Endothelial cell (in vitro differentiated cells): Measurements from ENCODE around the gene OR2F2. TPM values are rescaled to one million over a fixed set of nuclear protein-coding genes. Genes with fewer than 3 reads are reported as not detected.

ENCODE experiments used
- DNase-seq: peaks from one replicate; pipeline ENCODE4 v3.0.0; 2021; ENCODE audit warnings: low spot score
- H3K27ac Mint-ChIP-seq: one replicate; pipeline ENCODE4 v1.8.0; 2021; ENCODE audit warnings: mixed read lengths, inconsistent platforms; ENCODE audit not compliant: unreplicated experiment
- H3K27me3 Mint-ChIP-seq: one replicate; pipeline ENCODE4 v1.8.0; 2021; ENCODE audit warnings: mild to moderate bottlenecking, moderate library complexity, mixed read lengths, inconsistent platforms; ENCODE audit not compliant: unreplicated experiment
- H3K36me3 Mint-ChIP-seq: one replicate; pipeline ENCODE4 v1.8.0; 2021; ENCODE audit warnings: mild to moderate bottlenecking, low read depth, mixed read lengths, inconsistent platforms; ENCODE audit not compliant: unreplicated experiment
- H3K4me1 Mint-ChIP-seq: one replicate; pipeline ENCODE4 v1.8.0; 2021; ENCODE audit warnings: mild to moderate bottlenecking, mixed read lengths, inconsistent platforms; ENCODE audit not compliant: unreplicated experiment
- H3K4me3 Mint-ChIP-seq: one replicate; pipeline ENCODE4 v1.8.0; 2021; ENCODE audit warnings: mild to moderate bottlenecking, mixed read lengths, inconsistent platforms; ENCODE audit not compliant: unreplicated experiment
- H3K9me3 Mint-ChIP-seq: one replicate; pipeline ENCODE4 v1.8.0; 2021; ENCODE audit warnings: mixed read lengths, inconsistent platforms; ENCODE audit not compliant: unreplicated experiment
- CTCF ChIP-seq: fragments of 200-600 bp; sonication (generic); IDR thresholded peaks from one replicate; pipeline ENCODE4 v1.5.0; 2021; ENCODE audit warnings: antibody characterized with exemption; ENCODE audit not compliant: unreplicated experiment
- total RNA-seq: library from RNA; stranded (reverse); fragmentation: NEBNext Ultra II Directional; extraction: Animal tissue kit (Norgen Biotek cat#: 25700); gene quantifications from one replicate; pipeline ENCODE4 v1.2.1, GENCODE V29; 2021; ENCODE audit not compliant: unreplicated experiment

OR2F2 gene
- total RNA-seq, 1 donor from 2014 or later = not detected

DNA sequence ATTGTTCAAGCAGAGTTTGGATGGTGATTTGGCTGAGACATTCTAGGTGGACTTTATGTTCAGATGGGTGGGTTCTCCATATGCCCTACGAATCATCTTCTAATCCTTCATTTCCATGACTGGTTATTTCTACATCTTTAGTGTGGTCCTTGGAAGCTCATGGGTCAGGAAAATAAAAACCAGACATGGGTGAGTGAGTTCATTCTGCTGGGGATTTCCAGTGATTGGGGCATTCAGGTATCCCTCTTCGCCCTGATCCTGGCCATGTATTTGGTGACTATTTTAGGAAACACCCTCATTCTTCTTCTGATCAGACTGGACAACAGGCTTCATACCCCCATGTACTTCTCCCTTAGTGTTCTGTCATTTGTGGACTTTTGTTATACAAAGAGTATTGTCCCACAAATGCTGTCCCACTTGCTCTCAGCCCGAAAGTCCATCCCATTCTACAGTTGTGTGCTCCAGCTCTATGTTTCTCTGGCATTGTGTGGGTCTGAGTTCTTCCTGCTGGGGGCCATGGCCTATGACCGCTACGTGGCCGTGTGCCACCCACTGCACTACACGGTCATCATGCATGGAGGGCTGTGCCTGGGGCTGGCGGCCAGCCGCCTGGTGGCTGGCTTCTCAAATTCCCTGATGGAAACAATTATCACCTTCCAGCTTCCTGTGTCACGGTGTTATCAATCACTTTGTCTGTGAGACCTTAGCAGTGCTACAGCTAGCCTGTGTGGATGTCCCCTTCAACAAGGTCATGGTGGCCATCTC, 45.9 kb downstream of the OR2F2 start:
- no peak for DNase-seq
- TF ChIP-seq CTCF = no peak
- H3K4me1 Mint-ChIP-seq = no peaks in the 10 kb centered on the region
- no peaks in the 10 kb centered on the region for H3K27me3 Mint-ChIP-seq
- no peaks in the 10 kb centered on the region for H3K9me3 Mint-ChIP-seq
- no peak overlapping the region for H3K4me3 Mint-ChIP-seq
- no peaks in the 10 kb centered on the region for H3K36me3 Mint-ChIP-seq
- H3K27ac Mint-ChIP-seq = no peak overlapping the region

GRCh38 chr7:143983960-143984359, 48.9 kb downstream of the OR2F2 start:
- H3K9me3 Mint-ChIP-seq = no peaks in the 10 kb centered on the region
- TF ChIP-seq CTCF = no peak
- H3K36me3 Mint-ChIP-seq = no peaks in the 10 kb centered on the region
- H3K27ac Mint-ChIP-seq = no peak overlapping the region
- no peaks in the 10 kb centered on the region for H3K27me3 Mint-ChIP-seq
- no peaks in the 10 kb centered on the region for H3K4me1 Mint-ChIP-seq
- no peak for DNase-seq
- no peak overlapping the region for H3K4me3 Mint-ChIP-seq

Other genes with a start within 250 kb of the OR2F2 start
- not detected for gene CTAGE6, start 177.5 kb upstream of the OR2F2 start, total RNA-seq
- gene TCAF1, start 33.1 kb upstream of the OR2F2 start, total RNA-seq = 79.7 TPM
- gene OR2F1, start 19.6 kb downstream of the OR2F2 start, total RNA-seq = not detected
- gene OR6B1, start 65.1 kb downstream of the OR2F2 start, total RNA-seq = not detected
- gene OR2A5, start 113.7 kb downstream of the OR2F2 start, total RNA-seq = not detected
- gene OR2A25, start 134.6 kb downstream of the OR2F2 start, total RNA-seq = not detected
- gene OR2A12, start 151.0 kb downstream of the OR2F2 start, total RNA-seq = not detected
- not detected for gene OR2A2, start 174.3 kb downstream of the OR2F2 start, total RNA-seq
- gene OR2A14, start 187.9 kb downstream of the OR2F2 start, total RNA-seq = not detected
- gene CTAGE4, start 248.2 kb downstream of the OR2F2 start, total RNA-seq = 3.3 TPM